ENCODE data around the gene TLL2.

DNA sequence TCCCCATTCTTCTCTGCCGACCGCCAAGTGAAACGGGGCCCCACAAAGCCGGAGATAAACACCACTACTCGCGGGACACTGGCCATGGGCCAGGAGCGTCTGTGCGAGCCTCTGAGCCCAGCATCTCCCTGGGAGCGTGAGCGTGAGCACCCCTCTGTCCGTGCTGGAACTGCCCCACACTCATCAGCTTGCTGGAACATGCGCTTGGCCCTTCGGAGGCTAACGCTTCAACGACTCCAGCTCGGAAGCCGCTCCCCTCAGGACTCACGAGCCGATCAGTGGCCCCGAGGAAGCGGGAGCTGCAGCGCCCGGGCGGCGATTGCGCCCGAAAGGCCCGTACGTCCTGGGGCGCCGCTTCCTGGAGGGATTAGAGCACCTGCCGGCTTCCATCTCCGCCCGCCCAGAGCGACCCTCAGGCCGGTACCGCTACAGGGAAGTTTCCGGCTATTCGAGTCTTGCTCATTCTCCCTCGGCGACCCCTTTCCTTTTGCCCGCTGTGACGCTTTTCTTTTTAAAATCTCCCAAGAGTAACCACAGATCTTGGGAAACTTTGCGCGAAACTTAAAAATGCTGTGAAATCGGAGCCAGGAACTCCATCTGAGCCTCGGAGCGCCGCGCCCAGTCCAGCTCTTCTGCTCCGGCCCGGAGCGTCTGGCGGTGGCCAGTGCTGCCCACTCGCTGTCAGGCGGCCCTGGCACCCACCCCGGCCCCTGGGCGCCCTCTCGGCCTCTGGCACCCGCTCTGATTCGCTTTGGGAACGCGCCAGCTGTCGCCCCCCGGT lies 1.0 kb downstream of the TLL2 start:
- TF ChIP-seq, protein P1, sequence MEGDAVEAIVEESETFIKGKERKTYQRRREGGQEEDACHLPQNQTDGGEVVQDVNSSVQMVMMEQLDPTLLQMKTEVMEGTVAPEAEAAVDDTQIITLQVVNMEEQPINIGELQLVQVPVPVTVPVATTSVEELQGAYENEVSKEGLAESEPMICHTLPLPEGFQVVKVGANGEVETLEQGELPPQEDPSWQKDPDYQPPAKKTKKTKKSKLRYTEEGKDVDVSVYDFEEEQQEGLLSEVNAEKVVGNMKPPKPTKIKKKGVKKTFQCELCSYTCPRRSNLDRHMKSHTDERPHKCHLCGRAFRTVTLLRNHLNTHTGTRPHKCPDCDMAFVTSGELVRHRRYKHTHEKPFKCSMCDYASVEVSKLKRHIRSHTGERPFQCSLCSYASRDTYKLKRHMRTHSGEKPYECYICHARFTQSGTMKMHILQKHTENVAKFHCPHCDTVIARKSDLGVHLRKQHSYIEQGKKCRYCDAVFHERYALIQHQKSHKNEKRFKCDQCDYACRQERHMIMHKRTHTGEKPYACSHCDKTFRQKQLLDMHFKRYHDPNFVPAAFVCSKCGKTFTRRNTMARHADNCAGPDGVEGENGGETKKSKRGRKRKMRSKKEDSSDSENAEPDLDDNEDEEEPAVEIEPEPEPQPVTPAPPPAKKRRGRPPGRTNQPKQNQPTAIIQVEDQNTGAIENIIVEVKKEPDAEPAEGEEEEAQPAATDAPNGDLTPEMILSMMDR (conservative IDR thresholded peaks at IDR 0.05; ENCODE audit: low read length), result no peak
- no peak for TF ChIP-seq EZH2phosphoT487 (IDR thresholded peaks at IDR 0.05; ENCODE audit: borderline replicate concordance)

Data from Loucy (cell line).